GM13976 (cell line): ENCODE measurements around the gene CALML3.

Experiments
- DNase-seq: peaks from one replicate; pipeline ENCODE4 v3.0.0; 2012; ENCODE audit warnings: low spot score
- in situ Hi-C: fragments of 300-500 bp; cut with MboI; formaldehyde crosslinking; loops from one replicate; pipeline ENCODE4 v1.12.0; 2022; ENCODE audit warnings: low sequenced_read_pairs, mixed read lengths, inconsistent platforms; ENCODE audit not compliant: unreplicated experiment
- TF ChIP-seq, protein P1 (sequence below): IDR thresholded peaks from 2 replicates; pipeline ENCODE4 v1.5.1; 2012; ENCODE audit warnings: borderline replicate concordance, mild to moderate bottlenecking; ENCODE audit not compliant: insufficient read depth; ENCODE audit errors: extremely low read depth, missing control alignments, control extremely low read depth

Gene CALML3

DNA sequence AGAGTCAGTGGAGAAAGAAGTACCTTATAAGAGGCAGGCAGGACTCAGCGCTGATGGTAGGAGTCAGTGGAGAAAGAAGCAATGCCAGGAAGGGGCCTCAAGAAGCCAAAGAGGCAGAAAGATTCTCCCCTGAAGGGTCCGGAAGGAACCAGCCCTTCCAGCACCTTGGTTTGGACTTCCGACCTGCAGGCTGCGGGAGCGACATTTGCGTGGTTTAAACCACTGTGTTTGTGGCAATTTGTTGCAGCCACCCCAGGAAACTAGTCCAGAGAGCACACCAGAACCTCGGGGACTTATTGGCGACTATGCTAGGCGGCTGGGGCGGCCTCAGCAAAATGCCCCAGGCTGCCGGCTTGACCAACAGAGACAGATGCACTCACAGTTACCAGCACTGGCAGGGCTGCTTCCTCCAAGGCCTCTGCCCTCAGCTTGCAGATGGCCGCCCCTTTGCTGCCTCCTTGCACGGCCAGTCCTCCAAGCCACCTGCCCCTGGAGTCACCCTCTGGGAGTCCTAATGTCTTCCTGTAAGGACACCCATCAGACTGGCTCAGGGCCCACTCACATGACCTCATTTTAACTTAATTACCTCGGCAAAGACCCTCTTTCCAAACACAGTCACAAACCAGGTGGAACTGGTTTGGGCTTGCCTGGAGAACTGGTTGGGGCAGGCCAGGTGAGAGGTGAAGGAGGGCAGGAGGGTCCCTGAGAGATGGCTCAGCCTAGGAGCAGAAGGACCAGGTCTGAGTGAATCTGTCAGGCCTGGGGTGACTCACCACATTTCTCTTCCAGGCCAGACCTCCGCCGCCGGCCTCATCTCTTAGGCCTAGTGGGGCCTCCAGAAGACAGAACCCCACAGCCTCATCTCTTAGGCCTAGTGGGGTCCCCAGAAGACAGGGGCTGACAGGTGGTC is 26.1 kb downstream of the CALML3 start:
- in situ Hi-C loops = no loop called here
- no peak for DNase-seq
- TF ChIP-seq, protein P1, sequence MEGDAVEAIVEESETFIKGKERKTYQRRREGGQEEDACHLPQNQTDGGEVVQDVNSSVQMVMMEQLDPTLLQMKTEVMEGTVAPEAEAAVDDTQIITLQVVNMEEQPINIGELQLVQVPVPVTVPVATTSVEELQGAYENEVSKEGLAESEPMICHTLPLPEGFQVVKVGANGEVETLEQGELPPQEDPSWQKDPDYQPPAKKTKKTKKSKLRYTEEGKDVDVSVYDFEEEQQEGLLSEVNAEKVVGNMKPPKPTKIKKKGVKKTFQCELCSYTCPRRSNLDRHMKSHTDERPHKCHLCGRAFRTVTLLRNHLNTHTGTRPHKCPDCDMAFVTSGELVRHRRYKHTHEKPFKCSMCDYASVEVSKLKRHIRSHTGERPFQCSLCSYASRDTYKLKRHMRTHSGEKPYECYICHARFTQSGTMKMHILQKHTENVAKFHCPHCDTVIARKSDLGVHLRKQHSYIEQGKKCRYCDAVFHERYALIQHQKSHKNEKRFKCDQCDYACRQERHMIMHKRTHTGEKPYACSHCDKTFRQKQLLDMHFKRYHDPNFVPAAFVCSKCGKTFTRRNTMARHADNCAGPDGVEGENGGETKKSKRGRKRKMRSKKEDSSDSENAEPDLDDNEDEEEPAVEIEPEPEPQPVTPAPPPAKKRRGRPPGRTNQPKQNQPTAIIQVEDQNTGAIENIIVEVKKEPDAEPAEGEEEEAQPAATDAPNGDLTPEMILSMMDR = no peak

DNA sequence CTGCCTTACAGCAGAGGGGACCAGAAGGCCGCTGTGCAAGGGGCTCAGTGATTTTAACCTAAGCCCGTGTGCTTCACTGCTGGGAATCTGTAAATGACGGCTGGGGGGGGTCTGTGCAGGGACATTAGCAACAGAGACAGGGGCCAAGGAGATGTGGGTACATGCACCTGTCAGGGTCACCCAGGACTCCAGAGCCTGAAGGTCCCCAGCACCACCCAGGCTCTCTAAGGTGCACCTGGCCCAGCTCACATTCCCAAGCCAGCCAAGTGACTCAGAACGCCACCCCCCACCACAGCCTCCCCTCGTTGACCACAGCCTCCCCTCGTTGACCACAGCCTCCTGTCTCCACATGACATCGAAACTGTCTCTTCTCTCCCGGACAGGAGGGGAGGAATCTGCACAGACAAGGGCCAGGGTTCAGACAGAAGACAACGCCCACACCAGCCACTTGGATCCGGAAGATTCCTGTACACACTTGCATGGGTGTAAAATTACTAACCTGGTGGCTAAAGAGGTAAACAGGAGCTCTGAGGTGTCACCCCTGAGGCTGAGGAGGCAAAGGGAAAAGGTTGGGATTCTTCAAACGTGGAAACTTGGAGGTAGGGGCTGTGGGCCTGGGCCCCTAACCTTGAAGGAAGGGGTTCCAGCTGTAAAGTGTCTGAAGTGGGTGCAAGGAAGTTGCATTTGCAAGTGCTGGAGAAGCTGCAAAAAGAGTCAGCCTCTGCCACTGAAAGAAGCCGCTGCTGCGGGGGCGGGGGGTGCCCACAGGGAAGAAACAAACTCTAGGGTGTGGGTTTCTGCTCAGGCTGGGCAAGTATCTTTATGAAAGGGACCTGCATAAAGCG is 27.0 kb downstream of the CALML3 start:
- TF ChIP-seq, protein P1 = no peak
- no peak for DNase-seq
- in situ Hi-C loops = no loop called here

DNA sequence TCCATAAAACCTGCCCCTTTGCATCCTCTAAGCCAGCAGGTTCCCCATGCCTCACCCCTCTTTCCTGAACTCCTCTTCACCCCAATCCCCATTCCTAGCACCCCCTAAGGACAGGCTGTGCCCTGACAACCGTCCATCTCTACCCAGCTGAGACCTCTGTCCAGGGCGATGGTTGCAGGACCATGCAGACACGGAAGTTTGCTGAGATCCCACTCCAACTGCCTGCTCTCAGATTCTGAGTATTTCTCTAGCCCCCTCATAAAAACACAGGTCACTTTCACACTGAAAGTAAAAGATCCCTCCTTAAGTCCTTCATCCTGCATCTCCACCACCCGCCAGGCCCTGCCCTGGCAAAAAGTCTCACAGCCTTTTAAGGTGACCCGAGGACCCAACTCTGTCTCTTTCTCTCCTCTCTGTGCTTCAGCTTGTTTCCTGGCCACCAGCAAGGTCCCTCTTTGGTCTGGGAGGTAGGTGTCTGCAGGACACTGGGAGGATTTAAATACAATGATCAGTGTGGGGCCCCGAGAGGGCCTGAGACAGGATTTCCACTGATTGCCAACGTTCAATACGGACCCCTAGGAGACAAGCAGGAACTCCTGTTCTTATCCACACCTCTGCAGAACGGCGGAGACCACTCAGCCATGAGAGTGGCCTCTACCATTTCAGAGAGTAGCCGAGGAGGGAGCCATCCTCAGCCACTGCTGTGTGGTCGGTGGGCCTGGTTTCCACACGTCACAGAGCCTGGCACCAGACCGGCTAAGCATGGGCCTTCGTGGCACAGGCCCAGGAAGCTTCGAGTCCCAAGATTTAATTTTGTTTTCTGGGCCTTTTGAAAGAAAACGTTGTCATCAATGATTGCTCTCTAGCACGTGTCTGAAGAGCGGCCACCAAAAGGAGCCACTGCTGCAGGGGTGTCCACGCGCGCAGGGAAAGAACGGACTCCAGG is 27.9 kb downstream of the CALML3 start:
- TF ChIP-seq, protein P1 = no peak
- no peak for DNase-seq
- in situ Hi-C loops = no loop called here

DNA sequence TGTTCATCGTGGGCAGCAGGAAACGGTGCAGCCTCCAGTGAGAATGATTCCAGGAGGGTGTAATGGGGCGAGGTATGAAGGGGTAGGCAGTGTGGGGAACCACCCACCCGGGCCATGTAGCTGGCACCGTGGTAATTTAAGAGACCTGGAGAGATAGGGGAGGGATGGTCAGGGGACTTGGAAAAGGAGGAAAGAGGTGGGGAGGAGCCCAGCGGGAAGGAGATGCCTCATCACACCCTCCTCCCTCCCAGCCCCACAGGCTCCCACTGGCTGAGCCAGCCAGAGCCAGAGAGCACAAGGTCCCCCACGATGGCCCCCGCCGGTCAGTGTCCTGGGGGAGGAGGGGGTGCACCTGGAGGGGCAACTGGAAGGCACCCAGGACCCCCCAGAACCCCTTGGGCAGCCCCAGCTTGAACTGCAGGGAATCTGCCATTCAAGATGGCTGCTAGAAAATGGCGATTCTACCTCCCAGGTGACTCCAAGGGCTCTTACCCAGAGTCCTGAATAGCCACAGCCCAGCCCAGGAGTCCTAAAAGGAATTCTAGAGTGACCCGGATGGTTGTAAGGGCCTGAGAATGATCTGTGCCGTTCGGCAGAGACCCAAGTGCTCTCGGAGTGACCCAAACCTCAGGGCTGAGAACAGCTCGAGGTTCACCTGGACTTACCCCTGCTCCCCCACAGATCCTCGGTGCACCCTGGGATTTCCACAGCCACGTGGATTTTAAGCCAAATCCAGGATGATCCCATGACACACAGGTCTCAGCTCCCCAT is 28.8 kb downstream of the CALML3 start:
- TF ChIP-seq, protein P1 = no peak
- no peak for DNase-seq
- in situ Hi-C loops = no loop called here

DNA sequence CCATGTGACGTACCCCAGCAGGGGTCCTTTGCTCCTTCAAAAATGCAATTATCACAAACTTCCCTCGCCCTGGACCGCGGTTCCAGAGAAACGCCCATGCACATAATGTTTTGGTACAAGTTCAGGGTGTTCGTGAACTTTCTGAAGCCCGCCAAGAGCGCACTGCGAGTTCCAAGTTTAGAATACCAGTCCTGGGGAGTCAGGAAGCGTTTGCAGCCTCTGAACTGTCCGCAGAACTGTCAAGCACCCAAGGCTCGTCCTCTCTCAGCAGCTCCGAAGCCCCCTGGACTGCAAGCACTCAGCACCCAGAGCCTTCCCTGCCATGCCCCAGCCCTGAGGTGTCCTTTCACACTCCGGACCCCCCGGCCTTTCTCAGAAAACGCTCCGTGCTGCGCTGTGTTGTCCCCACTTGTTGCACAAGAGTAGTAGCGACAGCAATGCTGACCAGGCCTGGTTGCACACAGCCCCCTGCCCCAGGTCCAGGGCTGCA is 30.3 kb downstream of the CALML3 start:
- no peak for DNase-seq
- TF ChIP-seq, protein P1 = no peak
- in situ Hi-C loops = no loop called here
